Esophagus muscularis mucosa (tissue), 3 donors: ENCODE data around the gene CACFD1.

Source experiments
- CTCF ChIP-seq, 3 experiments: fragments of 200-600 bp in 2 of 3; fragments of 450-650 bp in 1 of 3; sonication (generic) in 2 of 3; IDR thresholded peaks; one replicate each; pipeline ENCODE4 v1.5.1; 2017 to 2019; ENCODE audit warnings: antibody characterized with exemption in 3 of 3, mild to moderate bottlenecking in 2 of 3, moderate library complexity in 1 of 3
- POLR2A ChIP-seq: fragments of 450-650 bp; IDR thresholded peaks from one replicate; pipeline ENCODE4 v1.6.1; 2017; ENCODE audit warnings: antibody characterized with exemption, moderate library complexity, mild to moderate bottlenecking, low read depth
- POLR2AphosphoS5 ChIP-seq, 2 donors: sonication (generic); formaldehyde crosslinking; IDR thresholded peaks; one replicate each; pipeline ENCODE4 v1.6.1; 2017; ENCODE audit warnings: antibody characterized with exemption in 2 of 2

GRCh38 chr9:133475292-133476012, 15.7 kb downstream of the CACFD1 start:
- no peak for TF ChIP-seq POLR2AphosphoS5 (IDR thresholded peaks at IDR 0.05)
- no peak for TF ChIP-seq POLR2A
- no peak for TF ChIP-seq CTCF (IDR thresholded peaks at IDR 0.05)
